PFSK-1 (cell line): Measurements from ENCODE around the gene OR1J4.

ENCODE experiments used
- FOXP2 ChIP-seq: optimal IDR thresholded peaks from 2 replicates; pipeline ENCODE3; 2011; ENCODE audit warnings: borderline replicate concordance, control low read depth, inconsistent platforms; ENCODE audit not compliant: insufficient read depth; ENCODE audit errors: extremely low read length, extremely low read depth
- POLR2AphosphoS5 ChIP-seq: IDR thresholded peaks from 2 replicates; pipeline ENCODE4 v1.6.1; 2012; ENCODE audit warnings: low read depth, mild to moderate bottlenecking, control low read depth, low read length, moderate library complexity
- REST ChIP-seq, 2 experiments: IDR thresholded peaks; 2 replicates each; pipeline versions ENCODE4 v1.6.1 to v1.8.0; 2011 to 2012; ENCODE audit warnings: low read depth in 2 of 2, low read length in 2 of 2, control low read depth in 1 of 2, inconsistent platforms in 1 of 2, mild to moderate bottlenecking in 1 of 2, moderate library complexity in 1 of 2; ENCODE audit not compliant: insufficient read depth in 1 of 2
- SIN3A ChIP-seq: IDR thresholded peaks from 2 replicates; pipeline ENCODE4 v1.6.1; 2012; ENCODE audit warnings: mild to moderate bottlenecking, low read length, moderate library complexity, borderline replicate concordance; ENCODE audit not compliant: insufficient read depth
- TAF1 ChIP-seq: IDR thresholded peaks from 2 replicates; pipeline ENCODE4 v1.6.1; 2012; ENCODE audit warnings: low read length, control low read depth, borderline replicate concordance; ENCODE audit not compliant: insufficient read depth

DNA sequence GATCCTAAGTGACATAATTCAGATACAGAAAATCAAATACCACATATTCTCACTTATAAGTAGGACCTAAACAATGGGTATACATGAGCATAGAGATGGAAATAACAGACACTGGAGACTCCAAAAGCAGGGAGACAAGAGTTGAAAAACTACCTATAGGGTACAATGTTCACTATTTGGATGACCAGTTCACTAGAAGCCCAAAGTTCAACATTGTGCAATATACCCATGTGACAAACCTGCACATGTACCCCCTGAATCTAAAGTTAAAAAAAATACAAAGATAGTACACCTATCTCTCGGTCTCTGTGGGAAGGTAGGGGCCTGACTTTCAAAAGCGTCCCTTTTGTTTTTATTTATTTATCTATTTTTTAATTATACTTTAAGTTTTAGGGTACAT lies 19.8 kb downstream of the OR1J4 start:
- TF ChIP-seq SIN3A (no peak), POLR2AphosphoS5 (no peak), REST (IDR thresholded peaks at IDR 0.05; ENCODE audit: insufficient read depth in 1 of 2, low read depth in 2 of 2, low read length in 2 of 2) (no peak), TAF1 (no peak), FOXP2 (no peak)
